ENCODE results near the gene MAP3K9.
"Not testable (repeated sequence)": the region's sequence is repeated elsewhere in the genome, so short reads cannot be mapped to it uniquely, and the experiment has no call there.

The MAP3K9 gene

GRCh38 chr14:70714055-70714550 is 95.2 kb downstream of the MAP3K9 start:
- peak overlapping the region; percentile 0 for H3K4me3 Mint-ChIP-seq
- H3K9me3 Mint-ChIP-seq: no peaks in the 10 kb centered on the region
- peaks cover 0 to 6% of the 10 kb centered on the region in 2 donors for H3K27me3 Mint-ChIP-seq
- peak; percentile 45 to 48 for ATAC-seq (replicated peaks)
- H3K27ac Mint-ChIP-seq: no peak overlapping the region
- H3K36me3 Mint-ChIP-seq: no peaks in the 10 kb centered on the region
- H3K4me1 Mint-ChIP-seq: peaks cover 17 to 33% of the 10 kb centered on the region in 2 donors
- DNase-seq: no peak

- no peak overlapping the region for H3K4me3 Mint-ChIP-seq
- ATAC-seq (replicated peaks) (peak in 1 of 2 donors; percentile 46), DNase-seq (no peak)
- H3K27ac Mint-ChIP-seq: peak overlapping the region; percentile 49
- H3K9me3 Mint-ChIP-seq: no peaks in the 10 kb centered on the region
- H3K36me3 Mint-ChIP-seq: no peaks in the 10 kb centered on the region
- H3K27me3 Mint-ChIP-seq: peaks cover 0 to 6% of the 10 kb centered on the region in 2 donors
- H3K4me1 Mint-ChIP-seq: peaks cover 17 to 33% of the 10 kb centered on the region in 2 donors
Observed at GRCh38 chr14:70713511-70713916, 95.8 kb downstream of the MAP3K9 start.

GRCh38 chr14:70713096-70713495 is 96.2 kb downstream of the MAP3K9 start:
- Mint-ChIP-seq H3K9me3 (no peaks in the 10 kb centered on the region), H3K27me3 (peaks cover 0 to 6% of the 10 kb centered on the region in 2 donors), H3K4me3 (no peak overlapping the region), H3K4me1 (peaks cover 17 to 33% of the 10 kb centered on the region in 2 donors), H3K36me3 (no peaks in the 10 kb centered on the region), H3K27ac (no peak overlapping the region)
- ATAC-seq (replicated peaks): no peak
- DNase-seq: no peak

GRCh38 chr14:70711451-70711850 is 97.9 kb downstream of the MAP3K9 start:
- H3K27me3 Mint-ChIP-seq: peaks cover 0 to 6% of the 10 kb centered on the region in 2 donors
- H3K27ac Mint-ChIP-seq: no peak overlapping the region
- DNase-seq: no peak
- no peak overlapping the region for H3K4me3 Mint-ChIP-seq
- no peak for ATAC-seq (replicated peaks)
- H3K4me1 Mint-ChIP-seq: peaks cover 28 to 45% of the 10 kb centered on the region in 2 donors
- no peaks in the 10 kb centered on the region for H3K36me3 Mint-ChIP-seq
- no peaks in the 10 kb centered on the region for H3K9me3 Mint-ChIP-seq

GRCh38 chr14:70709726-70710382 is 99.5 kb downstream of the MAP3K9 start:
- Mint-ChIP-seq H3K4me3 (no peak overlapping the region), H3K9me3 (no peaks in the 10 kb centered on the region), H3K27me3 (no peaks in the 10 kb centered on the region), H3K4me1 (peaks cover 28 to 50% of the 10 kb centered on the region in 2 donors), H3K27ac (peak overlapping the region; percentile 31), H3K36me3 (peaks cover 0 to 4% of the 10 kb centered on the region in 2 donors)
- no peak for ATAC-seq (replicated peaks)
- DNase-seq: no peak

GRCh38 chr14:70708717-70709570 is 100.4 kb downstream of the MAP3K9 start:
- Mint-ChIP-seq H3K4me3 (no peak overlapping the region), H3K36me3 (peaks cover 0 to 4% of the 10 kb centered on the region in 2 donors), H3K9me3 (no peaks in the 10 kb centered on the region), H3K27ac (no peak overlapping the region), H3K4me1 (peaks cover 26 to 46% of the 10 kb centered on the region in 2 donors), H3K27me3 (no peaks in the 10 kb centered on the region)
- ATAC-seq (replicated peaks): no peak
- DNase-seq: no peak

- DNase-seq (peak; percentile 53), ATAC-seq (replicated peaks) (peak; percentile 92 to 95)
- peaks cover 18 to 31% of the 10 kb centered on the region in 2 donors for H3K4me1 Mint-ChIP-seq
- H3K27me3 Mint-ChIP-seq: no peaks in the 10 kb centered on the region
- H3K27ac Mint-ChIP-seq: no peak overlapping the region
- peaks cover 0 to 4% of the 10 kb centered on the region in 2 donors for H3K36me3 Mint-ChIP-seq
- no peaks in the 10 kb centered on the region for H3K9me3 Mint-ChIP-seq
- H3K4me3 Mint-ChIP-seq: no peak overlapping the region
Observed at GRCh38 chr14:70707138-70708038, 101.9 kb downstream of the MAP3K9 start.

GRCh38 chr14:70706177-70706576 is 103.1 kb downstream of the MAP3K9 start:
- no peaks in the 10 kb centered on the region for H3K9me3 Mint-ChIP-seq
- ATAC-seq (replicated peaks): no peak
- H3K4me3 Mint-ChIP-seq: no peak overlapping the region
- H3K27ac Mint-ChIP-seq: no peak overlapping the region
- H3K27me3 Mint-ChIP-seq: no peaks in the 10 kb centered on the region
- no peak for DNase-seq
- peaks cover 0 to 4% of the 10 kb centered on the region in 2 donors for H3K36me3 Mint-ChIP-seq
- peaks cover 18 to 24% of the 10 kb centered on the region in 2 donors for H3K4me1 Mint-ChIP-seq

- DNase-seq (no peak), ATAC-seq (replicated peaks) (no peak)
- H3K27ac Mint-ChIP-seq: no peak overlapping the region
- H3K4me1 Mint-ChIP-seq: peaks cover 14 to 16% of the 10 kb centered on the region in 2 donors
- peaks cover 0 to 4% of the 10 kb centered on the region in 2 donors for H3K36me3 Mint-ChIP-seq
- H3K27me3 Mint-ChIP-seq: no peaks in the 10 kb centered on the region
- no peaks in the 10 kb centered on the region for H3K9me3 Mint-ChIP-seq
- no peak overlapping the region for H3K4me3 Mint-ChIP-seq
Observed at GRCh38 chr14:70704960-70705359, 104.4 kb downstream of the MAP3K9 start.

- H3K36me3 Mint-ChIP-seq; H3K4me3 Mint-ChIP-seq; DNase-seq; H3K27ac Mint-ChIP-seq; H3K9me3 Mint-ChIP-seq; H3K27me3 Mint-ChIP-seq; ATAC-seq (replicated peaks): not testable (repeated sequence)
- peaks cover 14 to 16% of the 10 kb centered on the region in 2 donors for H3K4me1 Mint-ChIP-seq
Observed at GRCh38 chr14:70703621-70704168, 105.6 kb downstream of the MAP3K9 start.

GRCh38 chr14:70702161-70702560 is 107.2 kb downstream of the MAP3K9 start:
- Mint-ChIP-seq H3K27me3 (no peaks in the 10 kb centered on the region), H3K27ac (no peak overlapping the region)

GRCh38 chr14:70701610-70702009 is 107.7 kb downstream of the MAP3K9 start:
- Mint-ChIP-seq H3K27ac (no peak overlapping the region), H3K27me3 (no peaks in the 10 kb centered on the region), H3K4me1 (peaks cover 3 to 5% of the 10 kb centered on the region in 2 donors), H3K4me3 (no peak overlapping the region), H3K9me3 (no peaks in the 10 kb centered on the region), H3K36me3 (peaks cover 0 to 4% of the 10 kb centered on the region in 2 donors)
- ATAC-seq (replicated peaks) (no peak), DNase-seq (no peak)

More at GRCh38 chr14:70702161-70702560, 107.2 kb downstream of the MAP3K9 start:
- H3K4me1 Mint-ChIP-seq: peaks cover 8 to 11% of the 10 kb centered on the region in 2 donors
- ATAC-seq (replicated peaks): no peak
- no peak for DNase-seq
- no peak overlapping the region for H3K4me3 Mint-ChIP-seq
- peaks cover 0 to 4% of the 10 kb centered on the region in 2 donors for H3K36me3 Mint-ChIP-seq
- no peaks in the 10 kb centered on the region for H3K9me3 Mint-ChIP-seq

GRCh38 chr14:70700955-70701585 is 108.2 kb downstream of the MAP3K9 start:
- Mint-ChIP-seq H3K27me3 (no peaks in the 10 kb centered on the region), H3K4me3 (no peak overlapping the region), H3K36me3 (peaks cover 0 to 4% of the 10 kb centered on the region in 2 donors), H3K27ac (no peak overlapping the region), H3K9me3 (no peaks in the 10 kb centered on the region), H3K4me1 (peaks cover 3% of the 10 kb centered on the region in 2 donors)
- DNase-seq (no peak), ATAC-seq (replicated peaks) (no peak)

Data from stimulated activated naive B cell treated with anti-CD40 and anti-IgM and Interleukin-4, amounts not matched to agents 10 μg/mL and 1 μg/mL and 100 μg/mL, for 72 hours (primary cell).